Fibroblast of the conjunctiva (primary cell): ENCODE results near the gene MICAL2.

Experiments used
- DNase-seq: peaks from one replicate; pipeline ENCODE4 v3.0.0-alpha.2; 2010; ENCODE audit warnings: low read depth

The MICAL2 gene

DNA sequence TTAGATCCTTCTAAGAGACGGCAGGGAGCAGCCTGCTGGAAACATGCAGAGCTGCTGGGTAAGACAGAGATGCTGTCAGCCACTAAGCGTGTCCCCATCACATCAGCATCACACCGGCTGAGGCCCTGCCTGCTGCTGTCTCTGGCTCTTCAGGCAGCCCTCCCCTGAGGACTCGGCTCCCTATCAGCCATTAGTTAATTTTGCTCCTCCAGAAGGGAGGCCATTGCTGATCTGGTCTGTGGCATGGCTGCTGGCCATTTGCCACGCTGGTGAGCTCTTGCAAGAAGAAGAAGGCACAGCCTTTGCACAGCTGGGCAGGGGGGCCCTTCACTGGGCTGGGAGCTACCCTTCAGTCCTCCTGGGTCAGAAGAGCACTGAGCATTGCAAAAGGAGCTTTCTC lies 135.8 kb downstream of the MICAL2 start:
- no peak for DNase-seq

DNA sequence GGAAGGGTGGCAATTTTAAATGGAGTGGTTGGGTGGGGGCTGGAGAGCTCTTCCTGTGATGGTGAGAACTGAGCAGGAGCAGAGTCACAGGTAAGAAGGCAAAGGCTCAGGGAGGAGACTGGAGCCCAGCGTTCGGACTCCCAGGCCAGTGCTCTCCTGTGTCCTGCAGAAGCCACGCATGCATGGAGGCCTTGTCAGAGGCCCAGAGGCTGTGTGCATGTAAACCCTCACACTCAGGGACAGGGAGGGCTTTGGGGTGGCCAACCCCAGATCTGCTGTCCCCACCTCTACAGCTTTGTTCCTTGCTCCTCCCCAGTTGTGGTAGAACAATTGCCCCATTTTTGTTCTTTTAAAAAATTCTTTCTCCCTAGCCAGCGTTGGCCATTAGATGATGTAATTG lies 136.6 kb downstream of the MICAL2 start:
- DNase-seq = no peak

DNA sequence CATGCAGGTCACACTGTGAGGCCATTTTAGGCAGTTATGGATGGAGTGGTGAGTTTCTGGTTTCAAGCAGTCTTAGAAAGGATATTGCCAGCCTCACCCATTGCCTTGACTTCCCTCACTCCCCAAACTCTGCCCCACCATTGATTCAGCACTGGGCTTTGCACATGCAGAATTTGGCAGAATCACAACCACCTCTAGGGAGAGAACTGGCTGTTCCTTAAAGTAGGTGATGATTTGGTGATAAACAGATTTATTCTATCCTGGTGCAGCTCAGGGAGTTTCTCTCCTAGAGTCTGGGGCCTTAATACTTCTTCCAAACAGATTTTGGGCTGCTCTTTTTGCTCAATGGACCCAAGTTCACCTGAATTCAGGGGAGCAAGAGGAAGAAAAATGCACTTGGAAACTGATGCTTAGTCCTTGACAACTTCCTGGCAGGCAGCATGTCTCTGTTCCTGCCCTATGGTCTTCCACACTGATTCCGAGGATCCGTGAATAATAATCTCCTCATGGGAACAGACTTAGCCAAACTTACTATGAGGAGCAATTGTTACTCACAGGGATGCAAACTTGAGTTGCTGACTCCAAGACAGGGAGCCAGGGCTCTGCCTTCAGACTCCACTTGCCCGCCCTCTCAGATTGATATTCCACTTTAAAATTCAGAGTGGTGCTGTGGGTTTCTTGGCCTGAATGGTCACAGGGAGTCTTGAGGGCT lies 137.3 kb downstream of the MICAL2 start:
- no peak for DNase-seq

- DNase-seq = no peak
Measured at GRCh38 chr11:12248330-12248729, 137.9 kb downstream of the MICAL2 start.

DNA sequence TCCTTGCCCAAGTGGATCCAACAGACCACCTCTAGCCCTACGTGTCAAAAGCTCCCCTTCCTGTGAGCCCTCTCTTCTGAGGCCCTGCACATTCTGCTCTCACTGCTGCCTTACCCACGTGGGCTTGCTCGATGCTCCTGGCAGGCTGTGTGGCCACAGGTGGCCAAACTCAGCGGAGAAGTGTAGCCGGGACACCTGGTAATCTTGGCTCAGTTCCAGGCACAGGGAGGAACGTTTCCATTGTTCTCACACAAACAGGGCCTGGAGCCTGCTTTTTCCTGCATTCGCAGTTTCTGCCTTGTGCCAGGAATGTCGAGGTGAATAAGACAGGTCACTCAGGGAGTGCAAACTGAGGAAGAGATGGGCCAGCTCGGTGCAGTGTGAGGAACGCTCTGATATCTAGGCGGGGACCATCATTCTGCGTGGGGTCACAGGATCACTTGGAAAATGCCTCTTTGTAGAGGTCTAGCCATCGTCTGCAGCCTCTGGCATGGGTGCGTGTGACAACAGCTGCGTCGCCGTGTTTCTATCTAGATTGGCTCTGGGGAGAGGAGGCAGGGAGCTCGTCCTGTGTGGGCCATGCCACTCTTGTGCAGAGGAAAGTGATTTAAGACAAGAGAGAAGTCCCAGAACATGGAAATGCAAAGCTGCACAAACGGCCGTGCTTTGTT lies 139.3 kb downstream of the MICAL2 start:
- DNase-seq = no peak

DNA sequence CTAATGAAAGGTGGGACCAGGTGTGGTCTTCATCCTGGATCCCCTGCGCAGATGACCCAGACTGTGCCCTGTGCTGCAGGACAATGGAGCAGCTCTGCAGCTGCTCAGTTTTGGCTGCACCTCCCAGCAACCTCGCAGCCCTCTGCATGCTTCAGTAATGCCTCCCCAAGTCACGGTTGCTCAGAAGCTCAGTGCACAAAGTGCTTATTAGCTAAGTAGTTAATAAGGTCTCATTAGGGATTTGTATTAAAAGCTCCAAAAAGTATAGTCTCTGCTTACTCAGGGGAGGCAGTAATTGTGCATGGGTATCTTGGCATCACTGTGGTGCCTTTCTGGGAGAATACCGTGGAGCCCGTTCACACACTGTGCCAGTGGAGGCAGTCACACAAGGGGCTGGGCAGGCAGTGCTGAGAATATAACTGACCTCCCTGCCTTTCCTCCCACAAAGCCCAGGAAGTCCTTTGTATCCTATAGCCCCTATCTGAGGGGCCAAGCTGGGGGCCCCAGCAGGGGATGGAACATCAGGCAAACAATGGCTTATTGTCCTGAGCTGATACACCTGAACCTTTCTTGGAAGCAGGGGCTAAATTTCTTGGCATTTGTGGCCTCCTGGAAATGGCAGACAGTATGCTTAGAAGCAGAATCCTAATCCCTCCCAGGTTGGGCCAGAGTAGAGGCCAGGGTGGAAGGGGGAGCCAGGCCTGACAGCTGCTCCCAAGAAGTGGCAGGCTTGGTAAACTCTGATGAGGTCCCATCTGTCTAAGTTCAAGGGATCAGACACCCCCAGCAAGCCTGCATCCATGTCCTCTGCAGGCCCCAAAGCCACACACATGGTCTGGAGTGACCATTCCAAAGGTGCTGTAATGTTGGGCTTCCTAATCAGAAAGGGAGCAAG lies 141.5 kb downstream of the MICAL2 start:
- DNase-seq = no peak

DNA sequence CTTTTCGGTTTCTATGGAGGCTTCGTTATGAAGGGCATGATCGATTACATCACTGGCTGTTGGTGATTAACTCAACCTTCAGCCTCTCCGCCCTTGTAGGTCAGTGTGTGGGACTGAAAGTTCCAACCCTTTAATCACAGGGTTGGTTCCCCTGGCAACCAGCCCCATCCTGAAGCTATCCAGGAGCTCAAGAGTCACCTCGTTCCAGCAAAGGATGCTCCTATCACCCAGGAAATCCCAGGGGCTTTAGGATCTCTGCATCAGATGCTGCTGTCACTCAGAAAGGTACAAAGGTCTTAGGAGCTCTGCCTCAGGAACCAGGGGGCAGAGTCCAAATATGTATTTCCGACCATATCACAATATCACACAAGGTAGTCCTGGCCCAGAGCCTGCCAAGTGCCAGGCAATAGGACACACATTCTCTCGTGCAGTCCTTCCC lies 143.5 kb downstream of the MICAL2 start:
- no peak for DNase-seq

DNA sequence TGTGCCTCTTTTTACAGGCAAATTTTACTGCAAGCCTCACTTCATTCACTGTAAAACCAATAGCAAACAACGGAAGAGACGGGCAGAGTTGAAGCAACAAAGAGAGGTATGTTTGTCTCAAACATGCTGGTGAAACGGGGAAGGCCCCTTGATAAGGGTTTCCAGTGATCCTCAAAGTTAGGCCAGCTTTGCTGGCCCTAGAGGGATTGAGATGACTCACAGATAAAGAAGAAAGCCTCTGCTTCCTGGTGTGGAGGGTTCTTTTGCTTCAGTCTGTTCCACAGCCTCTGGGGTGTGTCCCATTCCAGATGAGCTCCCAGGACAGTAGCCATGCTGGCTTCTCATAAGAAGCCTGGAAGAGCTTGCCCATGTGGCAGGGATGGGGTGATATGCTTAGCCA lies 148.1 kb downstream of the MICAL2 start:
- DNase-seq = no peak

GRCh38 chr11:12259956-12260355 lies 149.6 kb downstream of the MICAL2 start:
- DNase-seq = no peak

DNA sequence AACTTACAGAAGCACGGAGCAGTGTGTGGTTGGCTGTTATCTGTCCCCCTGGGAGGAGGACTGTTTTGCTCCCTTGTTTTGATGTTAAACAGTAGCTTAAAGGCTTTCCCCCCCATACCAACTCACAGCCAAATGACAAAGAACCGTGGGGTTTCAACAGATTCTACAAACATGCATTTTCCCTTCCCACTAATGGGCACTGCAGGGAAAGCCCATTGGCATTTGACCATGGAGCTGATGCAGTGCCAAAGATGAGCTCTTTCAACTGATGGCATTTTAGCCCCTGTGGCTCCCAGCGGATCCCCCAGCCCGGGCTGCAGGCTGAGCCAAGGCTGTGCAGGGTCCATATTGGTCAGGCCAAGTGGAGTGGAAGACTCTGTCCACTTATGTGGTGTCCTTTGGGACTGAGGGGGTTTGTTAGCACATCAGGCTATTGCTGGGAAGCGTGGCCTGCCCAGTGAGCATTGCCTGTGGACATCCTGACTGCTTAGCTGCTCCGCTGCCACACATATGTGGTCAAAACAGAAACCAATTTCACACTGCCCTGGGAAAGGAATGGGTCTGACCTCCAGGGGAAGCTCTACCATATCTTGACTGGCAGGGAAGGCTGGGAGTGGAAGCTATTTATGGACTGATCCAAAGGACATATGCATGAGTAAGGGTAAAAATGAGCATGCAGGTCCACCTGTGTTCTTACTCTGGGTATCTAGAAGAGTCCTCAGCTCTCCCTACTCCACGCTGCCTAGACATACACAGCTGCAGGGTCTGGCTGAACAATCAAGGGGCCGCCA lies 150.5 kb downstream of the MICAL2 start:
- DNase-seq = no peak

GRCh38 chr11:12261551-12261950 lies 151.2 kb downstream of the MICAL2 start:
- DNase-seq = no peak

DNA sequence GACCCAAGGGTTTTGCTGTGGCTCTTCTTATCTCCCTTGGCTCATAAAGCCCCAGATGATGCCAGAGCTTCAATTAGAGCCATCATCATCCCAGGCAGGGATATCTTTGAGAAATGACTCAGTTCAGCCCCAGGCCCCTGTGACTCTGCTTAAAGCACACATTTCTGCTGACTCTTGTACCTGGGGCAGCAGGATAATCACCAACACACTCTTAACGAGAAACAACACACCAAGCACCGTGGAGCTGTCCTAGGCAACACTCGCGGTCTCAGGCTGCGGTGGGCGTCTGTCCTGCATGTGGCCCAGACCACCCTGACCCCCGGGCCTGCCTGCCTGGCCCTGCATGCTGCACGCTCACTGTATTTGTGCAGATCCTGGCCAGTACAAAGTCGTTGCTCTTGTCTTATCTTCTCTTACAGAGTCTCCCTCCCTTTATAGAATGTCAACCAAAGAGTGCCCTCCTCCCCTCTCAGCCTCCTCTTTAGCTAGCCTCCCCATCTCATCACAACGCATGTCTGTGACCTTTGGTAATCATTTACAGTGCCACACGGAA lies 152.8 kb downstream of the MICAL2 start:
- no peak for DNase-seq

DNA sequence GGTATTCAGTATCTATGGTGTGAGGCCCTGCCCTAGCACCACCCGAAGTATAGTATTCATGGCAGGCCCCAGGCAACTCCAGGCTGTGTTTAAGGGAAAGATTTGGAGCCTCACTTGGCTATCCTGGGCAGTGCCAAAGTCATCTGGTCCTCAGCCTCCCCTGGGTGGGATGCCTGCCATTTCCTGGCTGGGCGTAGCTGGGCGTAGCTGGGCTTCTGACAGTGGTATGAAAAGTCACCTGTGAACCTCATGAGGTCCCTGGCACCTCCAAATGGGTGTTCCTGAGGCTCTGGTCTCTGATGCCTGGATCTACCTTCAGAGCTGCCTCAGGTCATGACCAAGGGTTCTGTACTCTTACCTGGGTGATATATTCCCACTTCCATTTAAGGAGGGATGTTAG lies 154.0 kb downstream of the MICAL2 start:
- no peak for DNase-seq

DNA sequence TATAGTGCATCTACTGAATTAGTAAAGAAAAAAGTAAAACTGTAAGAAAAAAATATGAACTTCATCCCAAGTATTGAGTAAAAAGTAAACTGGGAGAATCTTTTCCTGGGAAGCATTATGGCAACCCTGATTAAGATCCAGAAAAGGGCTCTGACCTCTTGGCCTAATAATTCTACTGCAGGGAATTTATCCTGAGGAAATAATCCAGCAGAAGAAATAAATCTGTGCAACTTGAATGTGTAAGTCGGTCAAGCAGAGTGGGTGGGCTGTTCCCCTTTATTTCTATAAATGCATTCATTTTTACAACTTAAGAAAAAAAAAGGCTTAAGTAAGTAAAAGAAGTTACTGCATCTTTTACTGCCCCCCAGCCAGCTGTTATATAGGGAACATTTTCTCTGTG lies 155.7 kb downstream of the MICAL2 start:
- no peak for DNase-seq

DNA sequence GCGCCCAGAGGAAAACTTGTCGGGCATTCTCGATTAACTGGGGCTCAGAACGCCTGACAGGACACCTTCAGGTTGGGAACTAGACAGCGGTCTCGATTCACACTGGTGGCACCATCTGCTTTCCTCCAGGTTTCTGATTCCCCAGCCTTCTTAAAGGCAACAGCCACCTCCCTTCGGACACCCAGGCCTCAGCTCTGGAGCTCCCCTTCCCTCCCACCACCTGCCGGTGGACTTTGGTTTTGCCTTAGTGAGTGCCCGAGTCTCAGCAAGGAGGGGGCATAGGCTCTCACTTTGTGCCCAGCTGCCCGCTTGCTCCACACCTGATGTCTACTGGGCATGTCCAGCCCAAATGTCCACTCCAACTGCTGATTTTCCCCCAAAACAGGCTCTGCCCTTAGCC lies 156.6 kb downstream of the MICAL2 start:
- no peak for DNase-seq

DNA sequence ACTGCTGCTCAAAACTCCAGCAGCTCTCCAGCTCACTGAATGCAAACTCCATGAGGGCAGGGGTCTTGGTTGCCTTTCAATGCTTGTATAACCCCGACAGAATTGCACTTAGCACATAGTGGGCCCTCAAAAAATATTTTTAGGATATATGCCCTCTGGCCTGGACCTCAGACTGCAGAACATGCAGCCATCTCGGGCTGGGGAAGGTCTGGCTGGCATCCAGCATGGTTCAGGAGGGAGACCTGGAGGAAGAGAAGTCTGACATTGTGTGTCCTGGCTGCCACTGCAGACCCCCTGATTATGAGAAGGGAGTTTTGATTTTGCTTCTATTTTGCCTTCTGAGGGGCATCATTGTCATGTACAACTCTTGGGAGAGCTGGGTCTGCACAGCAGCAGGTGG lies 157.5 kb downstream of the MICAL2 start:
- no peak for DNase-seq

DNA sequence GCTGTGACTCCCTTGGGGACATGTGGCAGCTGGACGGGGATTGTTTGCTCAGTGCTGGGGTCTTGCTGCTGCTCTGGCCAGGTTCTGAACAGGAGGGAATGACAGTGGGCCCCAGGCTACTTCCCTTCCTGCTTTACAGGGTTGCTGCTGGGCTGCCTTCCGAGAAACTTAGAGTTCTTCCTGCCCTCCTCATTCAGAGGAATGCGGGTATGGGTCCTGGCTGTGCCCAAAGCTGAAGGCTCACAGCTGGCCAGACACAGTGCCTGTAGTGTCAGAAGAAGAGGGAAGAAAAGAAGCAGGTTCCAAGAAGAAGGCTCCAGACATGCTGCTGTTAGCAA lies 158.7 kb downstream of the MICAL2 start:
- DNase-seq = peak; percentile 10

DNA sequence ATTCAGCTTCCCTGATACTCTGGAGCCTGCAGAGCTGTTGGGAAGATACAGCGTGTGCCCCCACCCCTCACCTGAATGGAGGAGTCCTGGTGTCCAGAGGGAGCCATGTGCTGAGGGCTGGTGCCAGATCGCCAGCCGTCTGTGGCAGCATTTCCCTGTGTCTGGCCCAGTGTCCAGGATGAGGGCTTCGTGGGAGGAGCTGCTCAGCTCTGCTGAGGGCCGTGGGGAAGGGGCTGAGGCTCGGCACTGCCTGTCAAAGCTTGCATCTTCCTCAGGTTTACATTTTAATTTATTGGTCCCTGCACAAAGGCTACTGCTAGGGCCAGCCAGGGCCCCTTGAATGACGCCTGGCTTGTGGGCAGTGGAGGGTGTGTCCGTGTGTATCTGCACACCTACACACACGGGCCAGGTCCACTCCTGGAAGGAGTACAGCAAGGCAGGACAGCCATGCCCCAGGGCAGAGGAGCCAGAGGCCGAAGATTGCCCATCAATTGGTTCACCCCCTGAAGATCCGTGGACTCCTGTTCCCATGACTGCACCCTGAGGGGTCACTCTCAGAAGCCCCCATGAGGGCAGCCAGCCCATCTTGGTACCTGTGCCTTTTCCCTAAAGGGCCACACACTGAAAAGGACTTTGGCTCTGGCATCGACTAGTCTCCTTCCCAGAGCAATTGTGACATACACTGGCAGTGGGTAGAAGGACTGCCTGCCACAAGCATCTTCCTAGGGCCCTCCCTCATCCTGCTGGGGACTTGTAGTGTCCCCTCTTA lies 159.2 kb downstream of the MICAL2 start:
- no peak for DNase-seq

- DNase-seq = no peak
Measured at GRCh38 chr11:12270215-12270797, 159.9 kb downstream of the MICAL2 start.

DNA sequence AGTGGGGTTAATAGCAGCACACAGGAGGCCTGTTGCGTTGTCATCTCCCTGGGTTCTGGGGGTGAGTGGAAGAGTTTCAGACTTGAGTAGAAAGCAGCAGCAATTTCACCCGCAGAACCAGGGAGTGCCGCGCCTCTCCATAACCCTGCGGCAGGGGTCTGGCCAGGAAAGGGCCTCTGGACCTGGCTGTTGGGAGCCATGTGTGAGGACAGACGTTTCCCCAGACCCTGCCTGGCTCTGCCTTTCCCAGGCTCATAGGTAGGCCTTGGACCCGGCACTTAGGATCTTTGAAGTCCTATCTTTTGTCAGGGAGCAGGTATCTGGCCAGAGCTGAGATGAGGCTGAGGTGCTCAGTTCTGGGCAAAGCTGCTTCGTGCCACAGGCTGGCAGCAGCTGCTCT lies 160.4 kb downstream of the MICAL2 start:
- DNase-seq = no peak

DNA sequence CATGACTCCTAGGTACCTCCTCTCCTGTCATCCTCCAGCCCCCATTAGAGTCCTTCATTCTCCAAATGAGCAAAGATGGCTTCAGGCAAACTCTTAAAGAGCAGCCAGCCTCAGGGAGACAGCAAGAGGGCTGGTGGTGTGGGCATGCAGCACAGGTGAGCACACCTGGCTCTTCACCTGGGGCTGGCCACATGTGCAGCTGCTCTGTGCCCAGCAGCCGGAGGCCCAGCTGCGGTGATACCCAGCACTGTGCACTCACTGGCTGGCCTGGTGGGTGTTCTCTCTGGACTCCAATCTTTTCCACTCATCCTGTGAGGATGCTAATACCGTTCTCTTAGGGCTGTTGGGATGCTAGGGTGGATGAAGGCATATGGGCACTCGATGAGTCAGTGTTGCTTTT lies 160.9 kb downstream of the MICAL2 start:
- no peak for DNase-seq
